GM19023 (cell line): ENCODE data around the gene SRI.
"Not testable (repeated sequence)": the region's sequence is repeated elsewhere in the genome, so short reads cannot be mapped to it uniquely, and the experiment has no call there.

ENCODE experiments used
- ATAC-seq: cut with Tn5 transposase; IDR thresholded peaks from one replicate; pipeline ENCODE4 v1.9.1; 2021; ENCODE audit warnings: mild to moderate bottlenecking, moderate library complexity; ENCODE audit not compliant: unreplicated experiment

SRI gene, protein sequence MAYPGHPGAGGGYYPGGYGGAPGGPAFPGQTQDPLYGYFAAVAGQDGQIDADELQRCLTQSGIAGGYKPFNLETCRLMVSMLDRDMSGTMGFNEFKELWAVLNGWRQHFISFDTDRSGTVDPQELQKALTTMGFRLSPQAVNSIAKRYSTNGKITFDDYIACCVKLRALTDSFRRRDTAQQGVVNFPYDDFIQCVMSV

DNA sequence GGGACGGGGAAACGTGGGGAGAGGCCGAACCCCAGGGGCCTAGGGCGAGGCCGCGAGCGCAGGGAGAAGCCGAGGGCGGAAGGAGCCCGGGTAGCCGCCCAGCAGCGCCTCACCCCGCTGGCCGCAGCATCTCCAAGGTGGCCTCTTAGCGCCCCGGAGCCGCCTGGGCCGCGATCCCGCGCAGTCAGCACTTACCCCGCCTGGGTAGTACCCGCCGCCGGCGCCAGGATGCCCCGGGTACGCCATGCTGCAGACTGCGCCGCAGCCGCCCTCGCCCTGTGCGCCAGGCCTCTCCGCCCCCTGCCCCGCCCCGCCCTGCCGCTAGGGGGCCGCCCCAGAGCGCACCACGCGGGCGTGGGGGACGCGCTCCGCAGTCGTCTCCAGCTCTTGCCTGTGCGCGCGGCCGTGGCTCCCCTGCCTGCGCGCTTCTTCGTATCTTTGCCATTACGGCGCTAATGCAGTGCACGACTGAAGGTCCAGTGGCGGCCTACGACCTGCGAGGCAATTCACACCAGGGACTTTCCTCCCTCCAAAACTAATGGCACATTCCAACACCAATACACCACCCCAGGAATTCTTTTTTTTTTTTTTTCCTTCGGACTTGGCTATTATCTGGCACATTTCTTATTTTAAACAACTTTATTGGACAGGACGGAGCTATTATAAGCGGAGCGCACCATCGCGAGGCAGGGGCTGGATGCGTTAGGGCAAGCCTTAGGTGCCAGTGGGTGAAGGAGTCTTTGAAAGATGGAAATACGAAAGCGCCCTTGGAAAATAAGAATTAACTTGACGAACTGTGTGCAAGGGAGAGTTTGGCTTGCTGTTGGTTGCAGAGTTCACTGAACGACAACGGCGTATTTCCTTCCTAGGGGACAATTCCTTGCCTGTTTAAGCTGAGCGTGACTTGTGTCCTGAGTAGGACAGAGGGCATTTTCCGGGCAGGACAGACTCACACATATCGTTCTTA is at the start of gene SRI:
Gene SRI (minus strand): TSS at position 258 of the 967 bp plus-strand sequence. CDS start 12 bp downstream, at position 246.
- ATAC-seq = peak; percentile 76

DNA sequence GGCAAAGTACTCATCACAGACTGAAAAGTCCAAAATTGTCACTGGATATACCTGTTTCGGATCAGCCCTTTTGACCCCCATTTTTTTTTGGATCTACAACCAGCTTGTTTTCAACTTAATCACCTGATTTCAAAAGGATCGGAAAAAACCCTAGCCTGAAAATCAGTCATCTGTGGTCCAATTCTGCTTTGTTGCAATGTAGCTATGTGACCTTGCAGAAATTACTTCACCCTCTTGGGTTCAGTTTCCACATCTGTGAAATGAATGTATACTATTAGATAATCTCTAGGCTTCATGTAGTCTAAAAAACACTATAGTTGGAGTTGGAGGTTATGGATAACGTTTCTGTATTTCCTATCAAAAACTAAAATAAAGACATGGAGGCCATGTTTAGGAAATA is 49.7 kb upstream of the SRI start:
- no peak for ATAC-seq

DNA sequence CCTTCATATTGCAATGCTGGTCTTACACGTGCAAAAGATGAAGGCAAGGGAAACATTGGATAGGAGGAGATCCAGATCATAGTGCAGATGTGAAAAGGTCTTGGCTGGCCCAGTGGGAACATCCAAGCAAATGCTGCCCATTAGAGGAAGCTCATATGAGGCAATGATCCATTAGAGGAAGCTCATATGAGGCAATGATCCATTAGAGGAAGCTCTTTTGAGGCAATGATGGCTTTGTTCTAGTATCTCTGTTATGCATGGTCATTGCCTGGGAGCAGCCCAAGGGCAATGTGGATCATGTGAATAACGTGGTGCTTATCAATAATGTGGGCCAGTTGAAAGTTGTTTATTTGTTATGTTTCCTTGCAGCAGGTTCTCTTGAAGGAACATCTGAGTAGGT is 49.0 kb upstream of the SRI start:
- ATAC-seq = no peak

DNA sequence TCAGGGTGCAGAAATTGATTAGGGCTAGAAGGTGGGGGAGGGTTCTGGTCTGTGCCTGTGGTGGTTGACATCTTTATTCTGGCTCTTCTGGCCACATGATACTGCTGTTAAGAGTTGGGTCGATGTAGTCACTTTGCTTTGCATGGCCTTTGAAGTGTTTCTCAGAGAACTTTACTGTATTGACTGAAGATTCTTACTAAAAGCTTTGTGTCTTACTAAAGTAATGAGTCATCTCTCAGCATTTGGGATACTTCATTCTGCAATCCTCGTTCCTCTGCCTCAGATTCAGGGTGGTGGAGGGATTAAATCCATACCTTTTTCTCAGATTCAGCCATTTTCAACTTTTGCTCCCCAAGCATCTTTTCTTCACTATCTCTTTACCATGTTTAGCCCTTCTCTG is 48.2 kb upstream of the SRI start:
- no peak for ATAC-seq

DNA sequence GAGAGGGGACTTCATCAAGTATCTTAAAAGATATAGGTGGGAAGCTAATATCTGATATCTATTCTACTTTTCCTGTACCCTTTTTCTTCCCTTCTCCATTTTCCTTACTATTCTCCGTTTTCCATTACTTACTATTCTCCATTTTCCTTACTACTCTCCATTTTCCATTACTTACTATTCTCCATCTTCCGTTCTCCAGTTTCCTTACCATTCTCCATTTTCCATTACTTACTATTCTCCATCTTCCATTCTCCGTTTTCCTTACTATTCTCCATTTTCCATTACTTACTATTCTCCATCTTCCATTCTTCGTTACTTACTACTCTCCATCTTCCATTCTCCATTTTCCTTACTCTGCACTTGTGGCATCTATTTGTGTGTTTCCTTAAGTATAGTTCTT is 47.6 kb upstream of the SRI start:
- ATAC-seq = no peak

DNA sequence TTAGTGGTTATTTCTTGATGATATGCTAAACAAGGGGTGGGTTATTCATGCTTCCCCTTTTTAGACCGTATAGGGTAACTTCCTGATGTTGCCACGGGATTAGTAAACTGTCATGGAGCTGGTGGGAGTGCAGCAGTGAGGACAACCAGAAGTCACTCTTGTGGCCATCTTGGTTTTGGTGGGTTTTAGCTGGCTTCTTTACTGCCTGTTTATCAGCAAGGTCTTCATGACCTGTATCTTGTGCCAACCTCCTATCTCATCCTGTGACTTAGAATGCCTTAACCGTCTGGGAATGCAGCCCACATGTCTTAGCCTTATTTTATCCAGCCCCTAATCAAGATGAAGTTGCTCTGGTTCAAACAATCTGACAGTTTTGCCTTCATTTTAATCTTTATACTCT is 45.1 kb upstream of the SRI start:
- not testable (repeated sequence) for ATAC-seq

DNA sequence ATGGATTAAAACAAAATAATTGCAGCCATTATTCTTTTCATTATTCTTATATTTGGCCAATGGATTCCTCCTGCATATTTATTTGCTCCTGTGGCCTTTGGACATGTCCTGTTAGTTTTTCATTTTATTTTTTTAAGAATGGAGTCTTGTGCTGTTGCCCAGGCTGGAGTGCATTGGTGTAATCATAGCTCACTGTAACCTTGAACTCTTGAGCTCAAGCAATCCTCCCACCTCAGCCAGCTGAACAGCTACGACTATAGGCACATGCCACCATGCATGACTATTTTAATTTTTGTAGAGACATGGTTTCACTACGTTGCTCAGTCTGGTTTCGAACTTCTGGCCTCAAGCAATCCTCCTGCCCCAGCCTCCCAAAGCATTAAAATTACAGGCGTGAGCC is 42.7 kb upstream of the SRI start:
- ATAC-seq = no peak

DNA sequence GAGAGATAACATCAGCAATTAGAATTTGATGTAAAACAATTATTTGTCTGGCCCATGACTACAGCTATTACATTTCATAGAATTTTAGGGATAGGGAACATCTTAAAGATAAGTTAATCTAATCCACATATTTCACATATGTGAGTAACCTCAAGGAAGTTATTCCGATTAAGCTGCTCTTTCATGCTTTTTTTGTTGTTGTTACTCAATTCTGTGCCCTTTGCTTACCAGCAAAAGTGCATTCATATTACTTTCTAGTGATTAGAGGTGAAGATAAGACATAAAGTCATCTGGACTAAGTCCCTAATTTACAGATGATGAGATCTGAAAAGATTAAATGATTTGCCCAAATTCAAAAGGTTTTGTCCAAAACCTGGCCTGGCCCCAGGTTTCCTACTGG is 40.9 kb upstream of the SRI start:
- ATAC-seq = no peak

DNA sequence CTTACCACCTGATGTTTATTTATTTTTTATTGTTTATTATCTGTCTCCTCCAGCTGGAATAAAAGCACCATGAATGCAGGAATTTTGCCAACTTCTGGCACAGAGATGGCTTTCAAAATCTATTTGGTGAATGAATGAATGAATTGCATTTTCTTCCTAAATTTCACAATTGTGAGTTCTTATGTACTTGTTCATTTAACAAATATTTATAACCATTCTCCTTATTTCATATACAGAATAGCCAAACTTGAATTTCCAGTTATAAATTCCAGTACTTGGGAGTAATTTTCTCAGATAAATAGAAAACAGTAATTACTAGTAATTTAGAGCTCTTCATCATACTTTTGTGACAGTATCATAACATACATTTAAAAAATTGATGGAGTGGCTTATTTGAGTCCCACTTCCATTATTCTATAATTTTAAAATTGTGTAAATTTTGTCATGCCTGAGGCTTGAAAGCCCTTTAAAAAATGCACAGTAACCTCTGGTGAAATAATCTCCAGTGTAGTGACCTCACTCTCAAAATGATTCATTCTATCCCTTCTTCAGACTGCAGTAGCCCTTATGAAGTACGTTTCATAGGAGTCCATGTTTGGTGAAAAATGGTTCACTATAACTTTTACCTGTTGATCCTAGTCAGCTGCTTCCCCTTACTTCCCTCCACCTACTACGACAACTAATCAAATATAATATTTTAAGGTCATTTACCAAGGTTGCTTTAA is 40.0 kb upstream of the SRI start:
- ATAC-seq = no peak

DNA sequence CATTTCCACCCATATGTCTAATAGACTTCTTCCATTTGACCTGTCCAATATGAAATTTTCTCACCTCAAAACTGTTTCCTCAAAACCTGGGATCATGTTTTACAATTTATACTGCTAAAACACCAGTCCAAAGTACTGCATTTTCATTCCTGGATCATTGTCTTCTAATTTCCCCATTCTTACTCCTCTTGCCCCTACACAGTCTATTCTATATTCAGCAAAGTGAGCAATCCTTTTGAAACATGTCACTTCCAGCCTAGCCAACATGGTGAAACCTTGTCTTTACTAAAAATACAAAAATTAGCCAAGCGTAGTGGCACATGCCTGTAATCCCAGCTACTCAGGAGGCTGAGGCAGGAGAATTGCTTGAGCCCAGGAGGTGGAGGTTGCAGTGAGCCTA is 38.5 kb upstream of the SRI start:
- ATAC-seq = not testable (repeated sequence)

DNA sequence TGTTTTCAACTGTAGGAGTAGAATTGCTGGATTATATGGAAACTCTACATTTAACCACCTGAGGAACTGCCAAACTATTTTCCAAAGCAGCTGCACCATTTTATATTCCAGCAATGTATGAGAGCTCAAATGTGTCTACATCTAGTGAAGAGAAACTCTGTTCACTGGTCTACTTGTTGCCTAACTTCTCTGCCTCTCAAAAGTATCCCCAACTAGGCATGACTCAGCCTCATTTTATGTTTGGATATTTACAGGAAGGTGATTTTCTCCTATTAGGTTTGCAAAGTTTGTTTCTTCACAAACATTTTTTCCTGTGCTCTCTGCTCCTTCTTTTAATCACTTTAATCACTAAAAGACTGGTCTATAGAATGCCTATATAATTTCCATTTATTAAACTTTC is 37.1 kb upstream of the SRI start:
- no peak for ATAC-seq

DNA sequence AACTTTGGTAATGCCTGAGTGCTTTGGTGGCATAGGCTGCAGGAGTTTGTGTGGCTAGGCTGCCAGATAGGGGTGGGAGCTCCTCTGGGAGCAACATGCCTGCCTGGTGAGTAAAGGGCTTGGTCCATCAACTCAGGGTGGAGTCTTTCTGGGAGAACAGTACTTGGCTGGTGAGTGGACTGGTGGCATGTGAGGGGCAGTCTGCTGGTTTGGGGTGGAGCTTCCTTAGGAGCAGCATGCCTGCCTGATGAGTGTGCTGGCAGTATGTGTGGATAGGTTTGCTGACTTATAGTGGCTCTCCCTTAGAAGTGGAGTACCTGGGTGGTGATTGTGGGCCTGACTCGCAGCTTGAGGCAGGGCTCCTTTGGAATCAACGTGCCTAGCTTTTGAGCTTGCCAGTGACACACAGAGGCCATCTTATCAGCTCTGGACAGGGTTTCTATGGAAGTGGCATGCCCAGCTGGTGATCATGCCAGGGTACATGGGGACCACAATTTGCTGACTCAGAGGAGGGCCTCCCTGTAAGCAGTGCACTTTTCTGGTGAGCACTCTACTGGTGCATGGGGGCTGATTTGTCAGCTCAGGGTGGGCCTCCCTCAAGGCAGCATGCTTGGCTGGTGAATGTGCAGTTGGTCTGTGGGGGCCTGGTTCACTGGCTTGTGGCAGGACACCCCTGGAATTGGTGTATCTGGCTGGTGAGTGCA is 35.0 kb upstream of the SRI start:
- ATAC-seq = no peak

DNA sequence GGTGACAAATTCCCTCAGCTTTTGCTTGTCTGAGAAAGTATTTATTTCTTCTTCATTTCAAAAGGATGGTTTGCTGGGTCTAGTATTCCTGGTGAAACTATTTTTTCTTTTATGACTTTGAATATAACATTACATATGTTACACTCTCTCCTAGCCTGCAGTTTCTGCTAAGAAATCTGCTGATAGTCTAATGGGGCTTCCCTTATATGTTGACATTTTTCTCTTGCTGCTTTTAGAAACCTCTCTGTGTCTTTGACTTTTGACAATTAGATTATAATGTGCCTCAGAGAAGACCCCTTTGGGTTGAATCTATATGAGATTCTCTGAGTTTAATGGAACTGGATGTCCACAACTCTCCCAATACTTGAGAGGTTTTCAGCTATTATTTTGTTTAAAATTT is 33.8 kb upstream of the SRI start:
- ATAC-seq = no peak

DNA sequence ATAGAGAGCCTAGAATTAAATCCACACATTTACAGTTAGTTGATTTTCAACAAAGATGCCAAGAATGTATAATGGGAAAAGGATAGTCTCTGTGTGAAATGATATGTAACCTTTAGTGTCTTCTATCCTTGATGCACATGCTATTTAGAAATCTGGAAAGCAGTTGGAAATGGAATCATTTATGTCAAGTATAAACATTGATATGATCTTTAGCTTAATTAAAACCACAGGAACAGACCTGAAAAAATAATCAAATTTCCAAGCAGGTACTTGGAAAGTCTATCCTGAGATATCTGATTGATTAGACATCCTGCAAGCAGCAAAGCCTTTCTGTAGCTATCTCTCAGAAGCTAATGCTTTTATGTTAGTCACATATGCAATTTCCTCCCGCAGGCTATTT is 24.4 kb upstream of the SRI start:
- no peak for ATAC-seq

DNA sequence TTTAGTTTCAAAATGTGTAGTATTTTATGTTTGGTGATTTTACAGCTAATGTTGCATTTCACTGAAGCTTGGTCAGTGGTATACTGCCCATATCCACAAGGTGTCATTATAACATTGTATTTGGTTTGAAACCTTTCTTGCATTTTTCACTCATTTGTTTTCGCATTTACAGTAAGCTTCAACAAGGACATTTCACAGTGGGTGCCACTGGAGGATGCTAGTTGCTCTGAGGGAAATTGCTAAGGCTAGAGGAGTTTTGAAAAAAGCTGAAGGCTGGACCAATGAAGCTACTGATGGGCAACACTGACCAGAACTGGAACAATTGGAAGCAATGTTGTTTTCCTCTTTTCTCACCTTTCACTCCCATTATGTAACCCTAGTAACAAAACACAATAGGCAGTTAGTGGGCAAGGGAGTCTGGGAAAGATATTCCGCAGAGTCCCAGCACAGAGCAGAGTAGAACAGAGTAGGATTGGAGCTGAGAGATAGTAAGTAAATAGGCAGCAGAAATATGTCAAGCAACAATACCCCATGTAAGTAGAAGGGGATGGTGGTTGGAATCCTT is 23.6 kb upstream of the SRI start:
- ATAC-seq = peak; percentile 57

DNA sequence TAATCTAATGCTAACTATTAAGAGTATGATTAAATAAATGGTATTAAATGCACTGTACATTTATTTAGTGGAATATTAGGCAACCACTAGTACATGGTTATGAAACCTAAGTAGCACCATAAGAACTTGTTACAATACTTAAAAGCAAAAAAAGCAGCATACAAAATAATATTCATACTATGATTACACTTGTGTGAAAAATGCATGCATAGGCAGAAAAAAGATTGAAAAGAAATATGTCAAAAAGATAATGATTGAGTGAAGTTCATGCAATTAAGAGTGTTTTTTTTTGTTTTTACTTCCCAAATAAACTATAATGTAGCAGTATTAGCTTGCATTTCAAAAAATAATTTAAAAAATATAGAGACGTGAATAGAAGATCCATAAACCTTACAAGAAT is 20.0 kb upstream of the SRI start:
- ATAC-seq = no peak

DNA sequence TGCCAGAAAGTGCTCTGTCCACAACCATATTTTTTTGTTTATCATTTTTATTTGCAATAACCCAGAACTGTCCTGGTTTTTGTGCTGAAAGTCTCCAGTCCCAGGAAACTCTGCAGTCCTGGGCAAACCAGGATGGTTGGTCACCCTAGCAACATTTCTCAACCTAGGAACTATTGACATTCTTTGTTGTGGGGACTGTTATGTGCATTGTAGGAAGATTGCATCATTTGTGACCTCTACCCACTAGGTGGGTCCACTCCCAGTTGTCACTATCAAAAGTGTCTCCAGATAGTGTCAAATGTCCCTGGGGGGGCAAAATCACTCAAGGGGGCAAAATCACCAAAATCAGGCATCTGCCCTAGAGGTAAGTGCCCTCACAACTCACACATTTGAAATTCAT is 14.0 kb upstream of the SRI start:
- ATAC-seq = no peak

DNA sequence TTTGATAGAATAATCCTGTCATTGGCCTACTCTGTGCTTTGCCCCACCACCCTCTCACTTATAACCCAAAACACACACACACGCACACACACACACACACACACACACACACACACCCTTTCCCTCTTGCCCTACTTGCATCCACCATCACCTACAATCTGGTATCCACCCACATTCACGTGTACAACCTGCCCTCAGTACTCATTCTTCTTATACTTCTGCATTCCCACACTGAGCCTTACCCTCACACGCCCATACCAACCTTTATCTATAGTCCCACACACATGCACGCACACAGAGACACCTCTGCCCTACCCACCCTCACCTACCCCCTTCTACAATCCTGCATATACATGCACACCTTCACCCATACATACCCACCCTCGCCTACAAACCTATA is 10.8 kb upstream of the SRI start:
- no peak for ATAC-seq

DNA sequence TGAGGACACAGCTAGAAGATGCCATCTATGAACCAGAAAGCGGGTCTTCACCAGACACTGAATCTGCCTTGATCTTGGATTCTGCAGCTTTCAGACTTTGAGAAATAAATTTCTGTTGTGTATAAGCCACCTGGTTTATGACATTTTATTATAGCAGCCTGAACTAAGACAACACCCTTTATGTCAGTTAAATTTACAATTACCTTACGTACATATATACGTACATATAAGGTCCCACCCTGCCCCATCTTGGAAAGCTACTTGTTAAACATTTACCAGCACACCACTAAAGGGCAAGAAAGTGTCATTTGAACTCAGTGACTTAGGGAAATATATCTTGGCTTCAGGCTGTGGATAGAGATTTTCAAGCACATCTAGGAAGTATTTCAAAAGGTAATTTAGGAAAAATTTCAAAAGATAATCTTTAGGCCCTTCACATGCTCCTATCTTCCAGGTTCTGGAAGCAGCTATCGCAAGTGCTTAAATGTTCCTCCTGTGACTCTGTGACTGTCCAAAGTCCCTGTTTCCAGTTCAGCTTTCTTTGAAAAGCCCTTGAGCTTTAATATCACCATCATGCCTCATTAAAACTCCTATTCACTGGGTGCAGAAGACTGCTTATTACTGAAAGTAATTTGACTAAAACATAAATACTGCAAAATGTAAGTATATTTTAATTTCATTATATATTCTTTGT is 9.6 kb upstream of the SRI start:
- ATAC-seq = no peak

DNA sequence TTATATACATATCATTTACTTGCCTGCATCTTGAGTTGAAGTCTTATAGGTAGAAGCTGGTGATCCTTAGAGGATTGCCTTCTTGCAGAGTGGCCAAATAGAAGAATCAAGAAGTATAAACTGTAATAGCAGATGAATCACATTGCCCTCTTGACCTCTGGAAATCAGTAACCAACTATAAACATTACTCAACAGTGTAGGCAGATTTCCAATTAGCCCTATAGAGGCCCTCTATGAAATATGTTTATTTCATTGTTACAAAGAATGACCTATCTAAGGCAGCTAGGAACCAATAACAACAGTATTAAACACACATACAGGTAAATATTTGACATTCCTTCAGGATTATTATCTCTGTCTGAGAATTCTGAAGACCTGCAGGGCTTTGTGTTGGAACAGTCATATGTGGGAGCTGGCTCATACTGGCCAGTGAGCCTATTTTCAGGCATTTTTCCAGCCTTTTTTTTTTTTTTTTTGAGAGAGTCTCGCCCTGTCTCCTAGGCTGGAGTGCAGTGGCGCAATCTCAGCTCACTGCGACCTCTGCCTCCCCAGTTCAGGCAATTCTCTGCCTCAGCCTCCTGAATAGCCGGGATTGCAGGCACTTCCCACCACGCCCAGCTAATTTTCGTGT is 7.2 kb upstream of the SRI start:
- no peak for ATAC-seq
